IMR-90 (cell line): ENCODE measurements around the gene MAPK8IP3.

ENCODE experiments used
- CHD1 ChIP-seq: IDR thresholded peaks from 2 replicates; pipeline ENCODE4 v1.6.1; 2012; ENCODE audit warnings: low read depth, low read length, improper control_type of control experiment
- FOS ChIP-seq: fragments of 150-350 bp; IDR thresholded peaks from 2 replicates; pipeline ENCODE4 v1.6.1; 2016; ENCODE audit warnings: low read depth, low read length
- MAFK ChIP-seq: IDR thresholded peaks from 2 replicates; pipeline ENCODE4 v1.6.1; 2012; ENCODE audit warnings: low read depth, low read length, improper control_type of control experiment
- MAZ ChIP-seq: IDR thresholded peaks from 2 replicates; pipeline ENCODE4 v1.6.1; 2012; ENCODE audit warnings: low read depth, mild to moderate bottlenecking, low read length, improper control_type of control experiment, moderate library complexity, borderline replicate concordance
- NFE2L2 ChIP-seq: fragments of 150-350 bp; IDR thresholded peaks from 2 replicates; pipeline ENCODE4 v1.6.1; 2016; ENCODE audit warnings: low read depth, mild to moderate bottlenecking, low read length
- POLR2A ChIP-seq: IDR thresholded peaks from 2 replicates; pipeline ENCODE4 v1.6.1; 2012; ENCODE audit warnings: mild to moderate bottlenecking, low read depth, low read length
- RAD21 ChIP-seq: IDR thresholded peaks from 2 replicates; pipeline ENCODE4 v1.6.1; 2012; ENCODE audit warnings: low read length, improper control_type of control experiment
- RFX5 ChIP-seq: IDR thresholded peaks from 2 replicates; pipeline ENCODE4 v1.8.0; 2012; ENCODE audit warnings: low read depth, mild to moderate bottlenecking, low read length, moderate library complexity
- SMC3 ChIP-seq: fragments of 150-350 bp; IDR thresholded peaks from 2 replicates; pipeline ENCODE4 v1.6.1; 2016; ENCODE audit warnings: low read depth, mild to moderate bottlenecking, antibody characterized with exemption, low read length, moderate library complexity
- USF2 ChIP-seq: fragments of 150-350 bp; IDR thresholded peaks from 2 replicates; pipeline ENCODE4 v1.6.1; 2017; ENCODE audit warnings: mild to moderate bottlenecking, antibody characterized with exemption, low read length, low read depth
- TF ChIP-seq, protein P1 (sequence below): conservative IDR thresholded peaks from 2 replicates; pipeline ENCODE4 v1.5.1; 2012; ENCODE audit warnings: mild to moderate bottlenecking, low read depth, low read length, improper control_type of control experiment

- TF ChIP-seq, protein P1, sequence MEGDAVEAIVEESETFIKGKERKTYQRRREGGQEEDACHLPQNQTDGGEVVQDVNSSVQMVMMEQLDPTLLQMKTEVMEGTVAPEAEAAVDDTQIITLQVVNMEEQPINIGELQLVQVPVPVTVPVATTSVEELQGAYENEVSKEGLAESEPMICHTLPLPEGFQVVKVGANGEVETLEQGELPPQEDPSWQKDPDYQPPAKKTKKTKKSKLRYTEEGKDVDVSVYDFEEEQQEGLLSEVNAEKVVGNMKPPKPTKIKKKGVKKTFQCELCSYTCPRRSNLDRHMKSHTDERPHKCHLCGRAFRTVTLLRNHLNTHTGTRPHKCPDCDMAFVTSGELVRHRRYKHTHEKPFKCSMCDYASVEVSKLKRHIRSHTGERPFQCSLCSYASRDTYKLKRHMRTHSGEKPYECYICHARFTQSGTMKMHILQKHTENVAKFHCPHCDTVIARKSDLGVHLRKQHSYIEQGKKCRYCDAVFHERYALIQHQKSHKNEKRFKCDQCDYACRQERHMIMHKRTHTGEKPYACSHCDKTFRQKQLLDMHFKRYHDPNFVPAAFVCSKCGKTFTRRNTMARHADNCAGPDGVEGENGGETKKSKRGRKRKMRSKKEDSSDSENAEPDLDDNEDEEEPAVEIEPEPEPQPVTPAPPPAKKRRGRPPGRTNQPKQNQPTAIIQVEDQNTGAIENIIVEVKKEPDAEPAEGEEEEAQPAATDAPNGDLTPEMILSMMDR: no peak
- no peak for TF ChIP-seq USF2
- no peak for TF ChIP-seq POLR2A
- TF ChIP-seq MAFK: no peak
- TF ChIP-seq NFE2L2: no peak
- TF ChIP-seq RAD21: no peak
- no peak for TF ChIP-seq MAZ
- no peak for TF ChIP-seq CHD1
- TF ChIP-seq RFX5: no peak
- no peak for TF ChIP-seq FOS
- no peak for TF ChIP-seq SMC3
Observed at GRCh38 chr16:1794221-1794871, 88.4 kb downstream of the MAPK8IP3 start.
